Measurements from ENCODE around the gene MUSK. TPM values are rescaled to one million over a fixed set of nuclear protein-coding genes. Genes with fewer than 3 reads are reported as not detected.

MUSK gene
- total RNA-seq, 1 donor from 2014 or later = not detected

GRCh38 chr9:110738982-110739381 is 70.4 kb downstream of the MUSK start:
- Mint-ChIP-seq H3K27me3 (ENCODE audit: low read depth) (no peaks in the 10 kb centered on the region), H3K27ac (ENCODE audit: unreplicated experiment) (no peak overlapping the region), H3K9me3 (peaks cover 3% of the 10 kb centered on the region), H3K36me3 (ENCODE audit: low read depth) (peaks cover 7% of the 10 kb centered on the region), H3K4me3 (no peak overlapping the region), H3K4me1 (peaks cover 9% of the 10 kb centered on the region)
- no peak for TF ChIP-seq CTCF (conservative IDR thresholded peaks at IDR 0.05)
- no peak for DNase-seq (ENCODE audit: low read depth, low spot score)

- no peak for DNase-seq (ENCODE audit: low read depth, low spot score)
- Mint-ChIP-seq H3K9me3 (no peaks in the 10 kb centered on the region), H3K27ac (ENCODE audit: unreplicated experiment) (no peak overlapping the region)
Measured at GRCh38 chr9:110742741-110743371, 74.3 kb downstream of the MUSK start.

GRCh38 chr9:110744715-110745384 is 76.3 kb downstream of the MUSK start:
- no peaks in the 10 kb centered on the region for H3K36me3 Mint-ChIP-seq (ENCODE audit: low read depth)
- no peak for TF ChIP-seq CTCF (conservative IDR thresholded peaks at IDR 0.05)
- no peak for DNase-seq (ENCODE audit: low read depth, low spot score)
- no peak overlapping the region for H3K4me3 Mint-ChIP-seq
- no peak overlapping the region for H3K27ac Mint-ChIP-seq (ENCODE audit: unreplicated experiment)
- H3K4me1 Mint-ChIP-seq = peaks cover 9% of the 10 kb centered on the region
- no peaks in the 10 kb centered on the region for H3K9me3 Mint-ChIP-seq
- no peaks in the 10 kb centered on the region for H3K27me3 Mint-ChIP-seq (ENCODE audit: low read depth)

More at GRCh38 chr9:110742741-110743371, 74.3 kb downstream of the MUSK start:
- Mint-ChIP-seq H3K36me3 (ENCODE audit: low read depth) (no peaks in the 10 kb centered on the region), H3K27me3 (ENCODE audit: low read depth) (no peaks in the 10 kb centered on the region), H3K4me1 (peaks cover 9% of the 10 kb centered on the region), H3K4me3 (no peak overlapping the region)
- TF ChIP-seq CTCF (conservative IDR thresholded peaks at IDR 0.05) = no peak

- no peaks in the 10 kb centered on the region for H3K9me3 Mint-ChIP-seq
Measured at GRCh38 chr9:110745676-110746075, 77.1 kb downstream of the MUSK start.

GRCh38 chr9:110746211-110746930 is 77.8 kb downstream of the MUSK start:
- Mint-ChIP-seq H3K4me3 (no peak overlapping the region), H3K27me3 (ENCODE audit: low read depth) (no peaks in the 10 kb centered on the region)
- no peak for TF ChIP-seq CTCF (conservative IDR thresholded peaks at IDR 0.05)

More at GRCh38 chr9:110745676-110746075, 77.1 kb downstream of the MUSK start:
- Mint-ChIP-seq H3K4me1 (peaks cover 9% of the 10 kb centered on the region), H3K4me3 (no peak overlapping the region), H3K36me3 (ENCODE audit: low read depth) (no peaks in the 10 kb centered on the region), H3K27me3 (ENCODE audit: low read depth) (no peaks in the 10 kb centered on the region), H3K27ac (ENCODE audit: unreplicated experiment) (no peak overlapping the region)
- TF ChIP-seq CTCF (conservative IDR thresholded peaks at IDR 0.05) = no peak
- DNase-seq (ENCODE audit: low read depth, low spot score) = no peak

More at GRCh38 chr9:110746211-110746930, 77.8 kb downstream of the MUSK start:
- no peak overlapping the region for H3K27ac Mint-ChIP-seq (ENCODE audit: unreplicated experiment)
- no peak for DNase-seq (ENCODE audit: low read depth, low spot score)
- H3K4me1 Mint-ChIP-seq = peaks cover 9% of the 10 kb centered on the region
- H3K9me3 Mint-ChIP-seq = no peaks in the 10 kb centered on the region
- no peaks in the 10 kb centered on the region for H3K36me3 Mint-ChIP-seq (ENCODE audit: low read depth)

Data from neural crest cell (in vitro differentiated cells).